Smooth muscle cell (in vitro differentiated cells): ENCODE results near the gene DNAJA4. TPM values are rescaled to one million over a fixed set of nuclear protein-coding genes. Genes with fewer than 3 reads are reported as not detected.
A peak's percentile ranks its signal among the peaks of the same experiment; 100 is the strongest.

Experiments
- DNase-seq: peaks from one replicate; lab custom pipeline; 2025; ENCODE audit not compliant: unreplicated experiment; lab: John Stamatoyannopoulos, UW
- H2AFZ ChIP-seq: fragments of 200-600 bp; sonication (generic); 2 replicates; pipeline ENCODE4 v1.6.0; 2016; ENCODE audit warnings: antibody characterized with exemption, low read depth, mild to moderate bottlenecking
- H3F3A ChIP-seq: fragments of 200-600 bp; sonication (generic); 2 replicates; pipeline ENCODE4 v1.6.0; 2017; ENCODE audit warnings: antibody characterized with exemption, low read depth
- H3K27ac ChIP-seq: fragments of 200-600 bp; sonication (generic); 2 replicates; pipeline ENCODE4 v1.5.1; 2016; ENCODE audit warnings: low read depth, mild to moderate bottlenecking
- H3K27me3 ChIP-seq: fragments of 200-600 bp; sonication (generic); 2 replicates; pipeline ENCODE4 v1.6.1; 2016; ENCODE audit warnings: low read depth, mild to moderate bottlenecking
- H3K36me3 ChIP-seq: fragments of 200-600 bp; sonication (generic); 2 replicates; pipeline ENCODE4 v1.5.1; 2016; ENCODE audit warnings: low read depth
- H3K4me1 ChIP-seq: fragments of 200-600 bp; sonication (generic); 2 replicates; pipeline ENCODE4 v1.5.1; 2016; ENCODE audit warnings: low read depth
- H3K4me2 ChIP-seq: fragments of 200-600 bp; sonication (generic); 2 replicates; pipeline ENCODE4 v1.6.0; 2016; ENCODE audit warnings: mild to moderate bottlenecking
- H3K4me3 ChIP-seq: fragments of 200-600 bp; sonication (generic); 2 replicates; pipeline ENCODE4 v1.5.1; 2016; ENCODE audit warnings: mild to moderate bottlenecking
- H3K79me2 ChIP-seq: fragments of 200-600 bp; sonication (generic); 2 replicates; pipeline ENCODE4 v1.6.0; 2016; ENCODE audit warnings: low read depth, mild to moderate bottlenecking
- H3K9ac ChIP-seq: fragments of 200-600 bp; sonication (generic); 2 replicates; pipeline ENCODE4 v1.6.0; 2016; ENCODE audit warnings: low read depth
- H3K9me3 ChIP-seq: fragments of 200-600 bp; sonication (generic); replicated peaks from 2 replicates; pipeline ENCODE4 v1.5.1; 2016; ENCODE audit warnings: low read depth
- H4K20me1 ChIP-seq: fragments of 200-600 bp; sonication (generic); 2 replicates; pipeline ENCODE4 v1.6.0; 2016; ENCODE audit warnings: low read depth
- WGBS: methylation state at CpG from one replicate; pipeline ENCODE4 v1.1.7; 2016; ENCODE audit warnings: low lambda C conversion rate; 5-methylcytosine and 5-hydroxymethylcytosine counted together
- polyA plus RNA-seq: library from polyadenylated mRNA; unstranded; fragments of >200 nt; fragmentation: Nextera tagmentation; extraction: Ambion mirVana; gene quantifications from 2 replicates; pipeline ENCODE4 v1.2.1, GENCODE V29; 2016
- total RNA-seq: library from RNA; depleted of rRNA; stranded (reverse); fragments of >200 nt; gene quantifications from 2 replicates; pipeline ENCODE4 v1.2.3, GENCODE V29; 2014
- TF ChIP-seq, protein P1 (sequence below): fragments of 200-600 bp; sonication (generic); IDR thresholded peaks from 2 replicates; pipeline ENCODE4 v1.5.1; 2017; ENCODE audit warnings: borderline replicate concordance, mild to moderate bottlenecking, antibody characterized with exemption; ENCODE audit not compliant: insufficient read depth, poor library complexity, severe bottlenecking

The DNAJA4 gene
- total and polyA plus RNA-seq, 2 experiments from 2014 or later: 2.7 to 4.0 TPM

DNA sequence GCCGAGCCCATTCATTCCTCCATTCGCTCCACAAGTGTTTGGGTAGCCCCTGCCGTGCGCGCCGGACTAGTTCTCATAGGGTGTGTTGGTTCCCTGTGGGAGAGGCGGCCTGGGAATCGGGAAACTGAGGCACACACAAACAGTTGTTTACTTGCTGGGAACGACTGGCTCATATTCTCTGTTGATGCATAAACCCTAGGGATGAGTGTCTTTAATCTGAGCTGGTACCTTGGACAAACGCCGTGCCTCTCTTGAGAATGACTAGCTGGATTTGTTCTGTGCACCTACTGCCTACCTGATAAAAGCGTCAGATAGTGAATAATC is 737 bp downstream of the DNAJA4 start:
- Histone ChIP-seq H3K4me2 (peak overlapping the region; percentile 84), H3K9me3 (no peaks in the 10 kb centered on the region), H4K20me1 (no peaks in the 10 kb centered on the region), H3K79me2 (no peaks in the 10 kb centered on the region), H3K4me1 (no peaks in the 10 kb centered on the region), H3K27ac (no peak overlapping the region), H2AFZ (peak overlapping the region; percentile 76), H3K4me3 (peak overlapping the region; percentile 47), H3K36me3 (no peaks in the 10 kb centered on the region), H3K27me3 (no peaks in the 10 kb centered on the region), H3F3A (no peaks in the 10 kb centered on the region), H3K9ac (no peak overlapping the region)
- 80% methylated on average over 11 of the region's 12 CpGs for WGBS
- no peak for DNase-seq
- TF ChIP-seq, protein P1, sequence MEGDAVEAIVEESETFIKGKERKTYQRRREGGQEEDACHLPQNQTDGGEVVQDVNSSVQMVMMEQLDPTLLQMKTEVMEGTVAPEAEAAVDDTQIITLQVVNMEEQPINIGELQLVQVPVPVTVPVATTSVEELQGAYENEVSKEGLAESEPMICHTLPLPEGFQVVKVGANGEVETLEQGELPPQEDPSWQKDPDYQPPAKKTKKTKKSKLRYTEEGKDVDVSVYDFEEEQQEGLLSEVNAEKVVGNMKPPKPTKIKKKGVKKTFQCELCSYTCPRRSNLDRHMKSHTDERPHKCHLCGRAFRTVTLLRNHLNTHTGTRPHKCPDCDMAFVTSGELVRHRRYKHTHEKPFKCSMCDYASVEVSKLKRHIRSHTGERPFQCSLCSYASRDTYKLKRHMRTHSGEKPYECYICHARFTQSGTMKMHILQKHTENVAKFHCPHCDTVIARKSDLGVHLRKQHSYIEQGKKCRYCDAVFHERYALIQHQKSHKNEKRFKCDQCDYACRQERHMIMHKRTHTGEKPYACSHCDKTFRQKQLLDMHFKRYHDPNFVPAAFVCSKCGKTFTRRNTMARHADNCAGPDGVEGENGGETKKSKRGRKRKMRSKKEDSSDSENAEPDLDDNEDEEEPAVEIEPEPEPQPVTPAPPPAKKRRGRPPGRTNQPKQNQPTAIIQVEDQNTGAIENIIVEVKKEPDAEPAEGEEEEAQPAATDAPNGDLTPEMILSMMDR: no peak

GRCh38 chr15:78265752-78266224 is 1.4 kb downstream of the DNAJA4 start:
- Histone ChIP-seq H3K27me3 (no peaks in the 10 kb centered on the region), H3K4me1 (no peaks in the 10 kb centered on the region), H3K9me3 (no peaks in the 10 kb centered on the region), H2AFZ (no peak overlapping the region), H3K79me2 (no peaks in the 10 kb centered on the region), H3K27ac (peak overlapping the region; percentile 36), H3K36me3 (no peaks in the 10 kb centered on the region), H3K4me3 (no peak overlapping the region), H3K4me2 (no peak overlapping the region), H3K9ac (no peak overlapping the region), H3F3A (no peaks in the 10 kb centered on the region), H4K20me1 (no peaks in the 10 kb centered on the region)
- 79% methylated on average over 9 of the region's 9 CpGs for WGBS
- no peak for DNase-seq
- TF ChIP-seq, protein P1: no peak

GRCh38 chr15:78266229-78266628 is 1.9 kb downstream of the DNAJA4 start:
- Histone ChIP-seq H4K20me1 (no peaks in the 10 kb centered on the region), H3K36me3 (no peaks in the 10 kb centered on the region), H3K9me3 (no peaks in the 10 kb centered on the region), H3K27ac (peak overlapping the region; percentile 36), H3K4me1 (no peaks in the 10 kb centered on the region), H3K79me2 (no peaks in the 10 kb centered on the region), H3K4me2 (no peak overlapping the region), H3F3A (no peaks in the 10 kb centered on the region), H3K9ac (no peak overlapping the region), H2AFZ (no peak overlapping the region), H3K4me3 (no peak overlapping the region), H3K27me3 (no peaks in the 10 kb centered on the region)
- no peak for DNase-seq
- TF ChIP-seq, protein P1: no peak

GRCh38 chr15:78266806-78267205 is 2.4 kb downstream of the DNAJA4 start:
- H3K9ac ChIP-seq: no peak overlapping the region

More at GRCh38 chr15:78266806-78267205, 2.4 kb downstream of the DNAJA4 start:
- no peak overlapping the region for H2AFZ ChIP-seq
- H3K79me2 ChIP-seq: no peaks in the 10 kb centered on the region
- no peak for DNase-seq
- H3K9me3 ChIP-seq: no peaks in the 10 kb centered on the region
- 82% methylated on average over 2 of the region's 2 CpGs for WGBS
- H3K4me1 ChIP-seq: no peaks in the 10 kb centered on the region
- TF ChIP-seq, protein P1: no peak
- H3F3A ChIP-seq: no peaks in the 10 kb centered on the region
- no peak overlapping the region for H3K4me3 ChIP-seq
- peak overlapping the region; percentile 36 for H3K27ac ChIP-seq
- no peaks in the 10 kb centered on the region for H3K27me3 ChIP-seq
- H3K36me3 ChIP-seq: no peaks in the 10 kb centered on the region
- no peak overlapping the region for H3K4me2 ChIP-seq
- no peaks in the 10 kb centered on the region for H4K20me1 ChIP-seq
